Measurements from ENCODE around the gene ALKAL2. TPM values are rescaled to one million over a fixed set of nuclear protein-coding genes. Genes with fewer than 3 reads are reported as not detected.
"Not testable (repeated sequence)": the region's sequence is repeated elsewhere in the genome, so short reads cannot be mapped to it uniquely, and the experiment has no call there.

Gene ALKAL2
- total RNA-seq, 2 experiments from 2014 or later: not detected

- H3K4me1 Mint-ChIP-seq (ENCODE audit: low read depth): peaks cover 10% of the 10 kb centered on the region
- ATAC-seq (ENCODE audit: poor library complexity) (peak; percentile 49), DNase-seq (peak in 5 of 14 experiments; percentile 6 to 53 (median 14))
- H3K36me3 Mint-ChIP-seq (ENCODE audit: low read depth): no peaks in the 10 kb centered on the region
- ChIA-PET POLR2A (no interaction called here), CTCF (no interaction called here)
- Histone ChIP-seq H3K4me3 (ENCODE audit: low read length) (peak overlapping the region; percentile 40), H3K27ac (ENCODE audit: low read depth in 1 of 2, low read length in 2 of 2) (no peak overlapping the region), H3K36me3 (ENCODE audit: insufficient read depth, low read length) (no peaks in the 10 kb centered on the region), H3K4me1 (ENCODE audit: insufficient read depth, low read length) (no peaks in the 10 kb centered on the region), H3K9me3 (ENCODE audit: control insufficient read depth in 1 of 2, insufficient read depth in 1 of 2, low read length in 2 of 2) (peaks cover 0 to 19% of the 10 kb centered on the region in 2 experiments), H3K27me3 (ENCODE audit: control insufficient read depth in 1 of 2, insufficient read depth in 2 of 2, low read length in 2 of 2) (no peaks in the 10 kb centered on the region)
- peak overlapping the region; percentile 70 for H3K27ac Mint-ChIP-seq
- intact Hi-C loops (cut with DNase I, micrococcal nuclease): no loop called here
- H3K4me3 Mint-ChIP-seq: peak overlapping the region; percentile 72
- H3K27me3 Mint-ChIP-seq: peaks cover 17% of the 10 kb centered on the region
- TF ChIP-seq CTCF (IDR thresholded peaks at IDR 0.05): no peak
- no peaks in the 10 kb centered on the region for H3K9me3 Mint-ChIP-seq
Observed at GRCh38 chr2:317501-318424, 29.9 kb upstream of the ALKAL2 start.

DNA sequence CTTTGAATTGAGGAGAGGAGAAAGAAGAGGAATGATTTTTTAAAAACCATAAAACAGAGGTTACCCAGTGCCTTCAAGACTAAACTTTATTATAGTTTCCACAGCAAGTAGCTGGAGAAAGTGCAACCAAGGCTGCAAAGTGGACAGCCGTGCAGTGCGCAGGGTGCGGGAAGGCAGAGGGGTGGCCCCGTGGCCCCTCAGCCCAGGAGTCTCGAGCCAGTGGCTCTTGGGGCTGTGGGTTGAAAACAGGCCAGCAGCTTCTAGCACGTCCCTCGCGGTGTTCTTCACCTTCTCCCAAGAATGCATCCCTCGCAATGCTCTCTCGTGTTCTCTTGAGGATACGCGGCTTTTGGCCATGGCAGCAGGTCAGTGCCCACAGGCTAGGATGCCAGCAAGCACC, 28.5 kb upstream of the ALKAL2 start:
- POLR2A ChIA-PET: no interaction called here
- no peak overlapping the region for H3K4me3 ChIP-seq (ENCODE audit: low read length)
- TF ChIP-seq CTCF (IDR thresholded peaks at IDR 0.05): no peak
- no peaks in the 10 kb centered on the region for H3K4me1 ChIP-seq (ENCODE audit: insufficient read depth, low read length)
- peaks cover 12% of the 10 kb centered on the region for H3K27me3 Mint-ChIP-seq
- no peak for ATAC-seq (ENCODE audit: poor library complexity)
- H3K9me3 Mint-ChIP-seq: no peaks in the 10 kb centered on the region
- H3K27me3 ChIP-seq (ENCODE audit: control insufficient read depth in 1 of 2, insufficient read depth in 2 of 2, low read length in 2 of 2): no peaks in the 10 kb centered on the region
- peaks cover 0 to 19% of the 10 kb centered on the region in 2 experiments for H3K9me3 ChIP-seq (ENCODE audit: control insufficient read depth in 1 of 2, insufficient read depth in 1 of 2, low read length in 2 of 2)
- H3K4me3 Mint-ChIP-seq: no peak overlapping the region
- DNase-seq: no peak
- H3K36me3 ChIP-seq (ENCODE audit: insufficient read depth, low read length): no peaks in the 10 kb centered on the region
- H3K27ac Mint-ChIP-seq: no peak overlapping the region
- CTCF ChIA-PET: no interaction called here
- peaks cover 10% of the 10 kb centered on the region for H3K4me1 Mint-ChIP-seq (ENCODE audit: low read depth)
- H3K36me3 Mint-ChIP-seq (ENCODE audit: low read depth): no peaks in the 10 kb centered on the region
- no peak overlapping the region for H3K27ac ChIP-seq (ENCODE audit: low read depth in 1 of 2, low read length in 2 of 2)
- intact Hi-C loops (cut with DNase I, micrococcal nuclease): no loop called here

GRCh38 chr2:315925-316324, 28.0 kb upstream of the ALKAL2 start:
- H3K27me3 Mint-ChIP-seq: peaks cover 12% of the 10 kb centered on the region
- H3K27ac ChIP-seq (ENCODE audit: low read depth in 1 of 2, low read length in 2 of 2); CTCF ChIA-PET: not testable (repeated sequence)

More at GRCh38 chr2:315925-316324, 28.0 kb upstream of the ALKAL2 start:
- H3K36me3 ChIP-seq (ENCODE audit: insufficient read depth, low read length); H3K4me3 Mint-ChIP-seq; POLR2A ChIA-PET; H3K36me3 Mint-ChIP-seq (ENCODE audit: low read depth); H3K4me3 ChIP-seq (ENCODE audit: low read length); ATAC-seq (ENCODE audit: poor library complexity); H3K9me3 Mint-ChIP-seq; intact Hi-C loops (cut with DNase I, micrococcal nuclease); H3K4me1 ChIP-seq (ENCODE audit: insufficient read depth, low read length); H3K4me1 Mint-ChIP-seq (ENCODE audit: low read depth); DNase-seq; H3K27ac Mint-ChIP-seq; H3K27me3 ChIP-seq (ENCODE audit: control insufficient read depth in 1 of 2, insufficient read depth in 2 of 2, low read length in 2 of 2): not testable (repeated sequence)
- H3K9me3 ChIP-seq (ENCODE audit: control insufficient read depth in 1 of 2, insufficient read depth in 1 of 2, low read length in 2 of 2): peaks cover 0 to 19% of the 10 kb centered on the region in 2 experiments

Data from CD4-positive, alpha-beta T cell (primary cell).